ENCODE data around the gene PIK3R6. TPM values are rescaled to one million over a fixed set of nuclear protein-coding genes. Genes with fewer than 3 reads are reported as not detected.

Gene PIK3R6
- total and polyA plus RNA-seq, 2 experiments from 2014 or later, result 0.11 to 0.24 TPM

DNA sequence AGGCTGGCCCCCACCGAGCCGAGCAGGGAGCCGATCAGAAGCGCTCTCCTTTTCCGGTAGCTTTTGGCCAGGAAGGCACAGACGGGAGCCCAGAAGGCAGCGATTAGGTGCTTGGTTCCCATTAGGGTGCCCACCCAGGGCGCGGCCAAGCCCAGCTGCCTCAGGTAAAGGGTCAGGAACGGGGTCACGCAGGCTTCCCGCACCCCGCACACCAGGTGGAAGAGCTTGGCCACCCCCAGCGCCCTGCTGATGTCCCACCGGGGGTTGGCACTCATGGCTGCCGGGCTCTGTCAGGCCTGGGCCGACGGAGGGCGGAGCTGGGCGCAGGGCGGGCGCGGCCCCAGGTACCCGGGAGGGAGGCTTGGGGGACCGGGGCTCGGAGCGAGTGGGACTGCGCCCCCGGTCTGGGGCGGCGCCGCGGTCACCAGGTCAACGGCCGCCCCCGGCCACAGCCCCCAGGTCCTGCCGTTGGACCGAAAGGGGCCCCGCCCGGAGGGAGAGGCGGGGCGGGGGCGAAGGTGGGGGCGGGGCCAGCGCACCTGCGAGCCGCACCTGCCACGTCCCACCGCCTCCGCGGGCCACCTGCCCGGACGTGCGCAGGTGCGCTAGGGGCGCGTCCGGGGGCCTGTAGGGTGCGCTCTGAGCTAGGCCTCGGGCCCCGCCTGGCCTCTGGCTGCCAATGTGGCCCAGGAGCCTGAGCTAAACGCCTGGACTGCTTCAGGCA, 68.5 kb downstream of the PIK3R6 start, which contains the start of gene MFSD6L:
Gene MFSD6L (minus strand): TSS at position 520 of the 724 bp plus-strand sequence. CDS start 245 bp downstream, at position 275.
- peak; percentile 91 for DNase-seq (ENCODE audit: low spot score)
- H3K27ac ChIP-seq (ENCODE audit: low read depth), result no peak within 1 kb of the TSS
- no peaks in the 10 kb centered on the region for H3K36me3 ChIP-seq (ENCODE audit: insufficient read depth)
- H2AFZ ChIP-seq, result peak within 1 kb of the TSS; percentile 97
- H3F3A ChIP-seq (replicated peaks; ENCODE audit: low read depth), result peaks cover 4% of the 10 kb centered on the region
- ATAC-seq, result peak; percentile 94
- peak within 1 kb of the TSS; percentile 77 for H3K4me3 ChIP-seq
- peaks cover 23% of the 10 kb centered on the region for H3K27me3 Mint-ChIP-seq (ENCODE audit: insufficient read depth, low read depth, poor library complexity)
- H3K36me3 Mint-ChIP-seq (ENCODE audit: low read depth), result no peaks in the 10 kb centered on the region
- H3K79me2 ChIP-seq (replicated peaks; ENCODE audit: insufficient read depth), result no peaks in the 10 kb centered on the region
- no peak within 1 kb of the TSS for H3K27ac Mint-ChIP-seq
- H3K4me3 Mint-ChIP-seq, result peak within 1 kb of the TSS; percentile 81
- H3K4me1 ChIP-seq (ENCODE audit: insufficient read depth), result 0 out of 2 replicates have a peak, but pooled peaks cover 4% of the 10 kb centered on the region
- H3K9me2 ChIP-seq (ENCODE audit: insufficient read depth), result no peaks in the 10 kb centered on the region
- no peaks in the 10 kb centered on the region; the same call in 2 of the 3 replicates for H3K9me3 Mint-ChIP-seq
- TF ChIP-seq ZNF331 (CRISPR knock-in tag; IDR thresholded peaks at IDR 0.05; ENCODE audit: low read depth) (no peak), CREB1 (CRISPR knock-in tag; IDR thresholded peaks at IDR 0.05; ENCODE audit: low read depth) (0 out of 2 replicates have a peak, but pooled peaks have one; percentile 30)
- TF ChIP-seq, protein P1, sequence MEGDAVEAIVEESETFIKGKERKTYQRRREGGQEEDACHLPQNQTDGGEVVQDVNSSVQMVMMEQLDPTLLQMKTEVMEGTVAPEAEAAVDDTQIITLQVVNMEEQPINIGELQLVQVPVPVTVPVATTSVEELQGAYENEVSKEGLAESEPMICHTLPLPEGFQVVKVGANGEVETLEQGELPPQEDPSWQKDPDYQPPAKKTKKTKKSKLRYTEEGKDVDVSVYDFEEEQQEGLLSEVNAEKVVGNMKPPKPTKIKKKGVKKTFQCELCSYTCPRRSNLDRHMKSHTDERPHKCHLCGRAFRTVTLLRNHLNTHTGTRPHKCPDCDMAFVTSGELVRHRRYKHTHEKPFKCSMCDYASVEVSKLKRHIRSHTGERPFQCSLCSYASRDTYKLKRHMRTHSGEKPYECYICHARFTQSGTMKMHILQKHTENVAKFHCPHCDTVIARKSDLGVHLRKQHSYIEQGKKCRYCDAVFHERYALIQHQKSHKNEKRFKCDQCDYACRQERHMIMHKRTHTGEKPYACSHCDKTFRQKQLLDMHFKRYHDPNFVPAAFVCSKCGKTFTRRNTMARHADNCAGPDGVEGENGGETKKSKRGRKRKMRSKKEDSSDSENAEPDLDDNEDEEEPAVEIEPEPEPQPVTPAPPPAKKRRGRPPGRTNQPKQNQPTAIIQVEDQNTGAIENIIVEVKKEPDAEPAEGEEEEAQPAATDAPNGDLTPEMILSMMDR (conservative IDR thresholded peaks at IDR 0.05; ENCODE audit: low read depth in 2 of 2), result peak in 1 of 2 experiments; percentile 66; a peak in 3 of 4 replicates
- TF ChIP-seq, protein P2, sequence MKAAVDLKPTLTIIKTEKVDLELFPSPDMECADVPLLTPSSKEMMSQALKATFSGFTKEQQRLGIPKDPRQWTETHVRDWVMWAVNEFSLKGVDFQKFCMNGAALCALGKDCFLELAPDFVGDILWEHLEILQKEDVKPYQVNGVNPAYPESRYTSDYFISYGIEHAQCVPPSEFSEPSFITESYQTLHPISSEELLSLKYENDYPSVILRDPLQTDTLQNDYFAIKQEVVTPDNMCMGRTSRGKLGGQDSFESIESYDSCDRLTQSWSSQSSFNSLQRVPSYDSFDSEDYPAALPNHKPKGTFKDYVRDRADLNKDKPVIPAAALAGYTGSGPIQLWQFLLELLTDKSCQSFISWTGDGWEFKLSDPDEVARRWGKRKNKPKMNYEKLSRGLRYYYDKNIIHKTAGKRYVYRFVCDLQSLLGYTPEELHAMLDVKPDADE (IDR thresholded peaks at IDR 0.05), result no peak
- H3K27me3 ChIP-seq (ENCODE audit: insufficient read depth), result no peaks in the 10 kb centered on the region
- peaks cover 26% of the 10 kb centered on the region for H3K4me1 Mint-ChIP-seq
- H4K20me1 ChIP-seq (replicated peaks; ENCODE audit: insufficient read depth), result no peaks in the 10 kb centered on the region
- H3K4me2 ChIP-seq, result peak within 1 kb of the TSS; percentile 93

DNA sequence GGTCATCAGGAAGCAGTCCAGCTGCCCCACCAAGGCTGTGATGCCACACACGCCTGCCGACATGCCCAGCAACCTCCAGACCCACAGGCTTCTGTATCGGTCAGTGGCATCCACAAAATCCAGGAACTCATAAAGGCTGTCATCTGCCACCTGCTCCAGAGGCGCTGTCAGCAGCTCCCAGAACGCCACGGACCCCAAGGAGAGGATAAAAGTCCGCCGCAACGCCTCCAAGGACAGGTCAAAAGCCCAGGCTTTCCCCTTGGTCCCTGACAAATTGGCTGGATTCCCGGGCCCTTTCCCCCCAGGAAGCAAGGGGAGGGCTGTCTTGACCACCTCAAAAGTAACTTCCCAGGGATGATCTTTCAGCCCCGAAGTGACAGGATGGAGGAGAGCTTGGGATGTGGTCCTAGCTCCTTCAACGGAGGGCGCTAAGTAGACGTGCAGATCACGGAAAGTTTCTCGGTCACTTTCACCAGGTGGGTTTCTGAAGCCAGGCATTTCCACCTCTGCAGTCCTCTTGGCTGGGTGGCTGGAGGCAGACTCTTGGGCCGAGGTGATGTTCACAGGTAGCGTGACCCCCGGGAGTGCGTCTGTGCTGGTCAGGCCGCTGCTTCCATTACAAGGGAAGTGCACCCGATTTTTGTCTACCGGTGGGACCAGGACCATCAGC, 69.2 kb downstream of the PIK3R6 start:
- peaks cover 4% of the 10 kb centered on the region for H3F3A ChIP-seq (replicated peaks; ENCODE audit: low read depth)
- no peaks in the 10 kb centered on the region for H3K79me2 ChIP-seq (replicated peaks; ENCODE audit: insufficient read depth)
- no peaks in the 10 kb centered on the region for H3K36me3 ChIP-seq (ENCODE audit: insufficient read depth)
- H3K9me2 ChIP-seq (ENCODE audit: insufficient read depth), result no peaks in the 10 kb centered on the region
- peak overlapping the region; percentile 97 for H2AFZ ChIP-seq
- no peaks in the 10 kb centered on the region for H4K20me1 ChIP-seq (replicated peaks; ENCODE audit: insufficient read depth)
- H3K4me1 ChIP-seq (ENCODE audit: insufficient read depth), result 0 out of 2 replicates have a peak, but pooled peaks cover 4% of the 10 kb centered on the region
- Mint-ChIP-seq H3K9me3 (no peaks in the 10 kb centered on the region; the same call in 2 of the 3 replicates), H3K4me1 (peaks cover 23% of the 10 kb centered on the region), H3K36me3 (ENCODE audit: low read depth) (no peaks in the 10 kb centered on the region), H3K27me3 (ENCODE audit: insufficient read depth, low read depth, poor library complexity) (peaks cover 21% of the 10 kb centered on the region), H3K27ac (no peak overlapping the region), H3K4me3 (peak overlapping the region; percentile 81)
- H3K4me2 ChIP-seq, result peak overlapping the region; percentile 93
- peak overlapping the region; percentile 77 for H3K4me3 ChIP-seq
- no peaks in the 10 kb centered on the region for H3K27me3 ChIP-seq (ENCODE audit: insufficient read depth)
- peak; percentile 42 for DNase-seq (ENCODE audit: low spot score)
- H3K27ac ChIP-seq (ENCODE audit: low read depth), result no peak overlapping the region
- peak; percentile 17 for ATAC-seq
- TF ChIP-seq POLR2AphosphoS5 (IDR thresholded peaks at IDR 0.05; ENCODE audit: low read depth) (no peak), STAT1 (IDR thresholded peaks at IDR 0.05; ENCODE audit: unreplicated experiment) (no peak)
- TF ChIP-seq, protein P2 (IDR thresholded peaks at IDR 0.05), result no peak
- TF ChIP-seq, protein P3, sequence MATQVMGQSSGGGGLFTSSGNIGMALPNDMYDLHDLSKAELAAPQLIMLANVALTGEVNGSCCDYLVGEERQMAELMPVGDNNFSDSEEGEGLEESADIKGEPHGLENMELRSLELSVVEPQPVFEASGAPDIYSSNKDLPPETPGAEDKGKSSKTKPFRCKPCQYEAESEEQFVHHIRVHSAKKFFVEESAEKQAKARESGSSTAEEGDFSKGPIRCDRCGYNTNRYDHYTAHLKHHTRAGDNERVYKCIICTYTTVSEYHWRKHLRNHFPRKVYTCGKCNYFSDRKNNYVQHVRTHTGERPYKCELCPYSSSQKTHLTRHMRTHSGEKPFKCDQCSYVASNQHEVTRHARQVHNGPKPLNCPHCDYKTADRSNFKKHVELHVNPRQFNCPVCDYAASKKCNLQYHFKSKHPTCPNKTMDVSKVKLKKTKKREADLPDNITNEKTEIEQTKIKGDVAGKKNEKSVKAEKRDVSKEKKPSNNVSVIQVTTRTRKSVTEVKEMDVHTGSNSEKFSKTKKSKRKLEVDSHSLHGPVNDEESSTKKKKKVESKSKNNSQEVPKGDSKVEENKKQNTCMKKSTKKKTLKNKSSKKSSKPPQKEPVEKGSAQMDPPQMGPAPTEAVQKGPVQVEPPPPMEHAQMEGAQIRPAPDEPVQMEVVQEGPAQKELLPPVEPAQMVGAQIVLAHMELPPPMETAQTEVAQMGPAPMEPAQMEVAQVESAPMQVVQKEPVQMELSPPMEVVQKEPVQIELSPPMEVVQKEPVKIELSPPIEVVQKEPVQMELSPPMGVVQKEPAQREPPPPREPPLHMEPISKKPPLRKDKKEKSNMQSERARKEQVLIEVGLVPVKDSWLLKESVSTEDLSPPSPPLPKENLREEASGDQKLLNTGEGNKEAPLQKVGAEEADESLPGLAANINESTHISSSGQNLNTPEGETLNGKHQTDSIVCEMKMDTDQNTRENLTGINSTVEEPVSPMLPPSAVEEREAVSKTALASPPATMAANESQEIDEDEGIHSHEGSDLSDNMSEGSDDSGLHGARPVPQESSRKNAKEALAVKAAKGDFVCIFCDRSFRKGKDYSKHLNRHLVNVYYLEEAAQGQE (IDR thresholded peaks at IDR 0.05; ENCODE audit: unreplicated experiment), result no peak
